ENCODE data around the gene OGG1. TPM values are rescaled to one million over a fixed set of nuclear protein-coding genes. Genes with fewer than 3 reads are reported as not detected.
"Not testable (repeated sequence)": the region's sequence is repeated elsewhere in the genome, so short reads cannot be mapped to it uniquely, and the experiment has no call there.

OGG1 gene
- polyA plus RNA-seq, 1 experiment = 40.9 TPM

- Histone ChIP-seq H3K27me3 (ENCODE audit: control insufficient read depth, insufficient read depth, low read length) (no peaks in the 10 kb centered on the region), H3K36me3 (ENCODE audit: control insufficient read depth, insufficient read depth, low read length) (peaks cover 2% of the 10 kb centered on the region), H3K4me3 (ENCODE audit: low read depth, low read length) (no peak overlapping the region)
- DNase-seq (ENCODE audit: low read depth) = no peak
- no peak for TF ChIP-seq CTCF (IDR thresholded peaks at IDR 0.05; ENCODE audit: insufficient read depth, low read depth, low read length)
- POLR2A ChIA-PET = no interaction called here
- CTCF ChIA-PET = interaction anchor here (0.5 kb wide), 1 partner anchor 273 kb away, joined by 4 read pairs; no protein-coding TSS in a partner anchor
These were observed 18.5 kb downstream of the OGG1 start for GRCh38 chr3:9768141-9768775.

GRCh38 chr3:9769012-9769411, 19.3 kb downstream of the OGG1 start:
- peak overlapping the region; percentile 69 for H3K4me3 ChIP-seq (ENCODE audit: low read depth, low read length)
- CTCF ChIA-PET = no interaction called here
- no peak for TF ChIP-seq CTCF (IDR thresholded peaks at IDR 0.05; ENCODE audit: insufficient read depth, low read depth, low read length)
- peaks cover 2% of the 10 kb centered on the region for H3K36me3 ChIP-seq (ENCODE audit: control insufficient read depth, insufficient read depth, low read length)
- no peaks in the 10 kb centered on the region for H3K27me3 ChIP-seq (ENCODE audit: control insufficient read depth, insufficient read depth, low read length)
- POLR2A ChIA-PET = no interaction called here
- DNase-seq (ENCODE audit: low read depth) = no peak

GRCh38 chr3:9769426-9770275, 19.9 kb downstream of the OGG1 start, which contains the start of gene CAMK1:
CAMK1 (minus strand) TSS chr3:9769947; CDS start chr3:9767749, 2,198 bp downstream.
- H3K4me3 ChIP-seq (ENCODE audit: low read depth, low read length) = peak within 1 kb of the TSS; percentile 69
- POLR2A ChIA-PET = interaction anchor here (0.5 to 0.6 kb wide), 2 partner anchors 9 to 54 kb away, joined by 3 to 8 read pairs; no protein-coding TSS in a partner anchor
- H3K27me3 ChIP-seq (ENCODE audit: control insufficient read depth, insufficient read depth, low read length) = no peaks in the 10 kb centered on the region
- peaks cover 2% of the 10 kb centered on the region for H3K36me3 ChIP-seq (ENCODE audit: control insufficient read depth, insufficient read depth, low read length)
- TF ChIP-seq CTCF (IDR thresholded peaks at IDR 0.05; ENCODE audit: insufficient read depth, low read depth, low read length) = no peak
- CTCF ChIA-PET = interaction anchor here (0.6 kb wide), 1 partner anchor 16 kb away, joined by 4 read pairs; no protein-coding TSS in a partner anchor
- peak; percentile 8 for DNase-seq (ENCODE audit: low read depth)

- ChIA-PET POLR2A (interaction anchor here (0.5 to 0.6 kb wide), 2 partner anchors 9 to 10 kb away, joined by 5 to 8 read pairs; no protein-coding TSS in a partner anchor), CTCF (interaction anchor here (0.6 kb wide), 1 partner anchor 15 kb away, joined by 4 read pairs; no protein-coding TSS in a partner anchor)
- peaks cover 2% of the 10 kb centered on the region for H3K36me3 ChIP-seq (ENCODE audit: control insufficient read depth, insufficient read depth, low read length)
- TF ChIP-seq CTCF (IDR thresholded peaks at IDR 0.05; ENCODE audit: insufficient read depth, low read depth, low read length) = no peak
- H3K4me3 ChIP-seq (ENCODE audit: low read depth, low read length) = peak overlapping the region; percentile 69
- no peaks in the 10 kb centered on the region for H3K27me3 ChIP-seq (ENCODE audit: control insufficient read depth, insufficient read depth, low read length)
- DNase-seq (ENCODE audit: low read depth) = no peak
These were observed 20.6 kb downstream of the OGG1 start for GRCh38 chr3:9770276-9770812.

GRCh38 chr3:9771007-9771406, 21.3 kb downstream of the OGG1 start:
- CTCF ChIA-PET; H3K36me3 ChIP-seq (ENCODE audit: control insufficient read depth, insufficient read depth, low read length); H3K4me3 ChIP-seq (ENCODE audit: low read depth, low read length); DNase-seq (ENCODE audit: low read depth); H3K27me3 ChIP-seq (ENCODE audit: control insufficient read depth, insufficient read depth, low read length): not testable (repeated sequence)
- POLR2A ChIA-PET = interaction anchor here (0.6 kb wide), 1 partner anchor 9 kb away, joined by 5 read pairs; no protein-coding TSS in a partner anchor

All from BJ (cell line).